IPS-NIHi7 (cell line): ENCODE data around the gene ENDOG.

Experiments used
- DNase-seq: peaks from one replicate; pipeline ENCODE4 v3.0.0; 2012; ENCODE audit warnings: mixed read lengths; ENCODE audit errors: extremely low spot score

Gene ENDOG

GRCh38 chr9:128800061-128800460 is 18.2 kb upstream of the ENDOG start:
- no peak for DNase-seq

GRCh38 chr9:128802482-128802881 is 15.8 kb upstream of the ENDOG start:
- DNase-seq, result no peak

- no peak for DNase-seq
These were observed 12.6 kb upstream of the ENDOG start for GRCh38 chr9:128805661-128806060.

- no peak for DNase-seq
These were observed 10.5 kb upstream of the ENDOG start for GRCh38 chr9:128807827-128808226.

GRCh38 chr9:128808543-128808942 is 9.8 kb upstream of the ENDOG start:
- no peak for DNase-seq

GRCh38 chr9:128809036-128809599 is 9.2 kb upstream of the ENDOG start:
- DNase-seq, result no peak

- no peak for DNase-seq
These were observed 8.5 kb upstream of the ENDOG start for GRCh38 chr9:128809831-128810230.

GRCh38 chr9:128810873-128811272 is 7.4 kb upstream of the ENDOG start:
- DNase-seq, result no peak

GRCh38 chr9:128818839-128819715 is 777 bp downstream of the ENDOG start:
- peak; percentile 61 for DNase-seq

- DNase-seq, result no peak
These were observed 1.7 kb downstream of the ENDOG start for GRCh38 chr9:128819716-128820664.

GRCh38 chr9:128820665-128821583 is 2.6 kb downstream of the ENDOG start:
- no peak for DNase-seq

- DNase-seq, result no peak
These were observed 3.5 kb downstream of the ENDOG start for GRCh38 chr9:128821584-128822406.

- no peak for DNase-seq
These were observed 4.2 kb downstream of the ENDOG start for GRCh38 chr9:128822407-128823042.

GRCh38 chr9:128823362-128823902 is 5.1 kb downstream of the ENDOG start:
- no peak for DNase-seq

GRCh38 chr9:128823903-128824406 is 5.7 kb downstream of the ENDOG start:
- DNase-seq, result no peak

GRCh38 chr9:128824911-128825310 is 6.6 kb downstream of the ENDOG start:
- DNase-seq, result no peak

GRCh38 chr9:128825923-128826700 is 7.8 kb downstream of the ENDOG start:
- DNase-seq, result no peak

GRCh38 chr9:128828267-128828666 is 10.0 kb downstream of the ENDOG start:
- DNase-seq, result no peak
